ENCODE results near the gene MOB2. TPM values are rescaled to one million over a fixed set of nuclear protein-coding genes. Genes with fewer than 3 reads are reported as not detected.

MOB2 gene
- total RNA-seq, 2 donors from 2014 or later = 39.3 to 46.5 TPM

GRCh38 chr11:1523077-1523476, 36.5 kb upstream of the MOB2 start:
- TF ChIP-seq POLR2AphosphoS5 (IDR thresholded peaks at IDR 0.05) = no peak
- TF ChIP-seq CTCF (IDR thresholded peaks at IDR 0.05) = no peak
- no peak for TF ChIP-seq POLR2A (IDR thresholded peaks at IDR 0.05)
- intact Hi-C loops (cut with DNase I) = no loop called here
- no peaks in the 10 kb centered on the region for H3K27me3 ChIP-seq (replicated peaks; ENCODE audit: insufficient read depth)
- no peak for DNase-seq (ENCODE audit: low spot score)
- H3K4me1 ChIP-seq (replicated peaks) = no peaks in the 10 kb centered on the region
- no peak overlapping the region for H3K4me3 ChIP-seq
- 57% methylated on average over 6 of the region's 6 CpGs for WGBS
- H3K9me3 ChIP-seq = no peaks in the 10 kb centered on the region
- H3K36me3 ChIP-seq = no peaks in the 10 kb centered on the region
- no peak overlapping the region for H3K27ac ChIP-seq

- no peak for DNase-seq (ENCODE audit: low spot score)
- Histone ChIP-seq H3K27ac (no peak overlapping the region), H3K27me3 (replicated peaks; ENCODE audit: insufficient read depth) (no peaks in the 10 kb centered on the region), H3K4me1 (replicated peaks) (no peaks in the 10 kb centered on the region), H3K4me3 (no peak overlapping the region), H3K9me3 (no peaks in the 10 kb centered on the region), H3K36me3 (no peaks in the 10 kb centered on the region)
- intact Hi-C loops (cut with DNase I) = no loop called here
- no peak for TF ChIP-seq POLR2A (IDR thresholded peaks at IDR 0.05)
- no peak for TF ChIP-seq POLR2AphosphoS5 (IDR thresholded peaks at IDR 0.05)
- no peak for TF ChIP-seq CTCF (IDR thresholded peaks at IDR 0.05)
- 79% methylated on average over 8 of the region's 8 CpGs for WGBS
These were observed 35.5 kb upstream of the MOB2 start for GRCh38 chr11:1522081-1522424.

GRCh38 chr11:1521382-1522080, 35.0 kb upstream of the MOB2 start:
- Histone ChIP-seq H3K4me3 (no peak overlapping the region), H3K9me3 (no peaks in the 10 kb centered on the region), H3K36me3 (no peaks in the 10 kb centered on the region), H3K27me3 (replicated peaks; ENCODE audit: insufficient read depth) (no peaks in the 10 kb centered on the region), H3K27ac (no peak overlapping the region), H3K4me1 (replicated peaks) (no peaks in the 10 kb centered on the region)
- WGBS = 83% methylated on average over 21 of the region's 21 CpGs
- TF ChIP-seq CTCF (IDR thresholded peaks at IDR 0.05) (no peak), POLR2AphosphoS5 (IDR thresholded peaks at IDR 0.05) (no peak), POLR2A (IDR thresholded peaks at IDR 0.05) (no peak)
- intact Hi-C loops (cut with DNase I) = no loop called here
- DNase-seq (ENCODE audit: low spot score) = no peak

GRCh38 chr11:1520663-1521267, 34.2 kb upstream of the MOB2 start:
- WGBS = 62% methylated on average over 19 of the region's 19 CpGs
- intact Hi-C loops (cut with DNase I) = no loop called here
- Histone ChIP-seq H3K36me3 (no peaks in the 10 kb centered on the region), H3K4me1 (replicated peaks) (no peaks in the 10 kb centered on the region), H3K27ac (no peak overlapping the region), H3K27me3 (replicated peaks; ENCODE audit: insufficient read depth) (no peaks in the 10 kb centered on the region), H3K4me3 (no peak overlapping the region), H3K9me3 (no peaks in the 10 kb centered on the region)
- TF ChIP-seq CTCF (IDR thresholded peaks at IDR 0.05) (no peak), POLR2AphosphoS5 (IDR thresholded peaks at IDR 0.05) (no peak), POLR2A (IDR thresholded peaks at IDR 0.05) (no peak)
- no peak for DNase-seq (ENCODE audit: low spot score)

- intact Hi-C loops (cut with DNase I) = no loop called here
- Histone ChIP-seq H3K27me3 (replicated peaks; ENCODE audit: insufficient read depth) (no peaks in the 10 kb centered on the region), H3K27ac (no peak overlapping the region), H3K4me1 (replicated peaks) (peaks cover 2% of the 10 kb centered on the region), H3K9me3 (no peaks in the 10 kb centered on the region), H3K4me3 (no peak overlapping the region), H3K36me3 (no peaks in the 10 kb centered on the region)
- WGBS = 84% methylated on average over 13 of the region's 13 CpGs
- DNase-seq (ENCODE audit: low spot score) = no peak
- TF ChIP-seq CTCF (IDR thresholded peaks at IDR 0.05) (no peak), POLR2A (IDR thresholded peaks at IDR 0.05) (no peak), POLR2AphosphoS5 (IDR thresholded peaks at IDR 0.05) (no peak)
These were observed 33.7 kb upstream of the MOB2 start for GRCh38 chr11:1520209-1520662.

All from prostate gland (tissue), 2 donors.